Measurements from ENCODE around the gene ZNF490. TPM values are rescaled to one million over a fixed set of nuclear protein-coding genes. Genes with fewer than 3 reads are reported as not detected.

ZNF490 gene
- total and polyA plus RNA-seq, 8 donors, result 0.25 to 7.5 (median 4.7) TPM; not detected in 2

- intact Hi-C loops (cut with DNase I; ENCODE audit: low total_unique reads), result loop anchor here (10.0 kb wide), 1 partner anchor 111 kb away; no protein-coding TSS in a partner anchor
- no peaks in the 10 kb centered on the region for H3K9me3 ChIP-seq
- DNase-seq, result peak; percentile 92 to 95
- peaks cover 0 to 10% (median 9%) of the 10 kb centered on the region in 4 donors for H3K4me1 ChIP-seq
- peak in 5 of 7 experiments; percentile 89 to 96 (median 93) for TF ChIP-seq CTCF (IDR thresholded peaks at IDR 0.05)
- TF ChIP-seq POLR2AphosphoS5 (IDR thresholded peaks at IDR 0.05), result peak in 2 of 3 donors; percentile 36 to 73
- no peak for TF ChIP-seq POLR2A (IDR thresholded peaks at IDR 0.05)
- peak overlapping the region in 1 of 5 donors; percentile 54 for H3K27ac ChIP-seq
- H3K27me3 ChIP-seq, result no peaks in the 10 kb centered on the region
- no peak overlapping the region for H3K4me3 ChIP-seq
- no peaks in the 10 kb centered on the region for H3K36me3 ChIP-seq
- 18 to 21% (median 20%) methylated on average over 19 of the region's 19 CpGs for WGBS, 5 donors
These were observed 46.5 kb downstream of the ZNF490 start for GRCh38 chr19:12564016-12564664.

DNA sequence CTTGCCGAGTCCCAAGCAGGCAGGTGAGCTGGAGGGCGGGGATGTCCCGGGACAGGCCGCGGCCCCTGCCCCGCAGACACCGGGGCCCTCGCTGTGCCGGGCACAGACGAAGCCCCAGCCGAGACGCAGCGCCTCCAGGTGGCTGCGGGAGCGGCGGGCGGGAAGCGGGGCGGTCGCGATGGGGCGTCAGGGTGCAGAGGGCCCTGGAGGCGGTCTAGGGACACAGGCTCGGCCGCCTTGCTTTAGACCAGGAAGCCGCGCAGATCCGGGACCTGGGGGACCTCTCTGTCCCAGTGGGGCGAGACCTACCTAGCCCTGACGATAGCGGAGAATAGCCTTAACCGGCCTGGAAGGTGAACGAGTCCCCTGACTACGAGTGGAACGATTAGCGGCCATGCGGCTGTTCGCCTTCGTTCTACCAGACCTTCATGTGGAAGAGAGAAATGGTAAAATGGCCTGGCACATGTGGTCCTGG is 55.1 kb downstream of the ZNF490 start:
- H3K9me3 ChIP-seq, result no peaks in the 10 kb centered on the region
- intact Hi-C loops (cut with DNase I; ENCODE audit: low total_unique reads), result no loop called here
- peak in 1 of 2 donors; percentile 54 for DNase-seq
- H3K27ac ChIP-seq, result no peak overlapping the region
- no peaks in the 10 kb centered on the region for H3K36me3 ChIP-seq
- H3K4me1 ChIP-seq, result peaks cover under 1 to 18% (median 11%) of the 10 kb centered on the region in 4 donors
- H3K4me3 ChIP-seq, result peak overlapping the region in 1 of 4 donors; percentile 20
- peaks cover 0 to 8% (median 0%) of the 10 kb centered on the region in 3 donors for H3K27me3 ChIP-seq
- WGBS, 5 donors, result 42 to 55% (median 44%) methylated on average over 22 to 39 of the region's 39 CpGs
- TF ChIP-seq POLR2A (IDR thresholded peaks at IDR 0.05) (no peak), POLR2AphosphoS5 (IDR thresholded peaks at IDR 0.05) (no peak), CTCF (IDR thresholded peaks at IDR 0.05) (no peak), EP300 (IDR thresholded peaks at IDR 0.05) (no peak)

- peaks cover 18 to 61% (median 44%) of the 10 kb centered on the region in 4 donors for H3K4me1 ChIP-seq
- TF ChIP-seq EP300 (IDR thresholded peaks at IDR 0.05) (peak; percentile 25), POLR2AphosphoS5 (IDR thresholded peaks at IDR 0.05) (peak; percentile 66 to 97 (median 95)), POLR2A (IDR thresholded peaks at IDR 0.05) (peak in 1 of 4 donors; percentile 51), CTCF (IDR thresholded peaks at IDR 0.05) (no peak)
- peaks cover 3 to 23% (median 9%) of the 10 kb centered on the region in 4 donors for H3K36me3 ChIP-seq
- no peaks in the 10 kb centered on the region for H3K9me3 ChIP-seq
- 0% methylated on average over 13 to 49 of the region's 49 CpGs for WGBS, 5 donors
- H3K4me3 ChIP-seq, result peak within 1 kb of the TSS; percentile 70 to 84 (median 76)
- peak; percentile 95 to 99 for DNase-seq
- H3K27ac ChIP-seq, result peak within 1 kb of the TSS; percentile 94 to 98 (median 96)
- H3K27me3 ChIP-seq, result peaks cover 0 to 8% (median 0%) of the 10 kb centered on the region in 3 donors
- intact Hi-C loops (cut with DNase I; ENCODE audit: low total_unique reads), result no loop called here
These were observed 59.4 kb downstream of the ZNF490 start, which contains the start of gene ZNF564 for GRCh38 chr19:12551060-12551832. TSS of gene ZNF564 (minus strand) at chr19:12551482. CDS start at chr19:12551332, 150 bp downstream.

GRCh38 chr19:12546903-12547302 is 63.7 kb downstream of the ZNF490 start:
- Histone ChIP-seq H3K27me3 (no peaks in the 10 kb centered on the region), H3K4me3 (no peak overlapping the region), H3K9me3 (peaks cover 0 to 5% (median 0%) of the 10 kb centered on the region in 4 donors), H3K36me3 (peaks cover 3 to 49% (median 32%) of the 10 kb centered on the region in 4 donors), H3K27ac (no peak overlapping the region), H3K4me1 (peaks cover 24 to 71% (median 53%) of the 10 kb centered on the region in 4 donors)
- intact Hi-C loops (cut with DNase I; ENCODE audit: low total_unique reads), result loop anchor here (10.0 kb wide), 1 partner anchor 52 kb away; no protein-coding TSS in a partner anchor
- no peak for TF ChIP-seq CTCF (IDR thresholded peaks at IDR 0.05)
- TF ChIP-seq EP300 (IDR thresholded peaks at IDR 0.05), result no peak
- TF ChIP-seq POLR2A (IDR thresholded peaks at IDR 0.05), result no peak
- TF ChIP-seq POLR2AphosphoS5 (IDR thresholded peaks at IDR 0.05), result no peak
- DNase-seq, result no peak
- 80 to 90% (median 84%) methylated on average over 2 of the region's 2 CpGs for WGBS, 5 donors

All from stomach (tissue), 9 donors.